Ishikawa (cell line): ENCODE results near the gene BACH2.

Source experiments
- CEBPB ChIP-seq: IDR thresholded peaks from 2 replicates; pipeline ENCODE4 v1.6.1; 2012
- CREB1 ChIP-seq: IDR thresholded peaks from 2 replicates; pipeline ENCODE4 v1.6.1; 2012; ENCODE audit warnings: low read depth
- EGR1 ChIP-seq: IDR thresholded peaks from 2 replicates; pipeline ENCODE4 v1.6.1; 2012
- EP300 ChIP-seq: IDR thresholded peaks from 2 replicates; pipeline ENCODE4 v1.6.1; 2012; ENCODE audit warnings: borderline replicate concordance
- FOXM1 ChIP-seq: IDR thresholded peaks from 2 replicates; pipeline ENCODE4 v1.6.1; 2012; ENCODE audit warnings: low read depth, borderline replicate concordance
- MAX ChIP-seq: IDR thresholded peaks from 2 replicates; pipeline ENCODE4 v1.6.1; 2012
- NFIC ChIP-seq: IDR thresholded peaks from 2 replicates; pipeline ENCODE4 v1.6.1; 2012
- RAD21 ChIP-seq: IDR thresholded peaks from 2 replicates; pipeline ENCODE4 v1.6.1; 2012; ENCODE audit warnings: low read depth
- REST ChIP-seq: IDR thresholded peaks from 2 replicates; pipeline ENCODE4 v1.6.1; 2012; ENCODE audit warnings: low read depth, mild to moderate bottlenecking
- TAF1 ChIP-seq: IDR thresholded peaks from 2 replicates; pipeline ENCODE4 v1.6.1; 2012; ENCODE audit warnings: low read depth, mild to moderate bottlenecking
- TCF12 ChIP-seq: IDR thresholded peaks from 2 replicates; pipeline ENCODE4 v1.6.1; 2012; ENCODE audit warnings: low read depth
- TEAD4 ChIP-seq: IDR thresholded peaks from 2 replicates; pipeline ENCODE4 v1.6.1; 2012
- USF1 ChIP-seq: IDR thresholded peaks from 2 replicates; pipeline ENCODE4 v1.6.1; 2012
- YY1 ChIP-seq: IDR thresholded peaks from 2 replicates; pipeline ENCODE4 v1.6.1; 2012; ENCODE audit warnings: low read depth
- ZBTB7A ChIP-seq: IDR thresholded peaks from 2 replicates; pipeline ENCODE4 v1.6.1; 2012; ENCODE audit warnings: low read depth

Gene BACH2

GRCh38 chr6:90040931-90041330, 255.7 kb downstream of the BACH2 start:
- TF ChIP-seq TCF12, result no peak
- no peak for TF ChIP-seq EP300
- TF ChIP-seq NFIC, result no peak

- no peak for TF ChIP-seq NFIC
- TF ChIP-seq CREB1, result no peak
- TF ChIP-seq EGR1, result no peak
- no peak for TF ChIP-seq YY1
- TF ChIP-seq MAX, result no peak
- TF ChIP-seq FOXM1, result no peak
- TF ChIP-seq ZBTB7A, result no peak
- no peak for TF ChIP-seq REST
- no peak for TF ChIP-seq TCF12
These were observed 256.7 kb downstream of the BACH2 start for GRCh38 chr6:90039911-90040310.

- TF ChIP-seq TAF1 (no peak), FOXM1 (no peak), CREB1 (no peak), YY1 (no peak), RAD21 (no peak), EGR1 (no peak), EP300 (no peak), CEBPB (no peak)
These were observed 257.5 kb downstream of the BACH2 start for GRCh38 chr6:90038961-90039653.

- TF ChIP-seq REST, result no peak
- no peak for TF ChIP-seq FOXM1
- TF ChIP-seq EP300, result no peak
- no peak for TF ChIP-seq CREB1
- TF ChIP-seq NFIC, result no peak
- TF ChIP-seq TAF1, result no peak
- TF ChIP-seq EGR1, result no peak
- no peak for TF ChIP-seq RAD21
- no peak for TF ChIP-seq YY1
- no peak for TF ChIP-seq TEAD4
- TF ChIP-seq TCF12, result no peak
These were observed 259.7 kb downstream of the BACH2 start for GRCh38 chr6:90036963-90037362.

- TF ChIP-seq TAF1 (no peak), CREB1 (no peak)
These were observed 261.5 kb downstream of the BACH2 start for GRCh38 chr6:90035047-90035723.

- TF ChIP-seq CREB1 (no peak), REST (no peak), MAX (no peak), EP300 (no peak), FOXM1 (no peak), EGR1 (no peak), TCF12 (no peak), USF1 (no peak), RAD21 (no peak), ZBTB7A (no peak), TAF1 (no peak), CEBPB (no peak), YY1 (no peak), NFIC (no peak), TEAD4 (no peak)
These were observed 262.8 kb downstream of the BACH2 start for GRCh38 chr6:90033746-90034271.
